HG02970 (cell line): Measurements from ENCODE around the gene P2RY2.

Source experiments
- ATAC-seq: cut with Tn5 transposase; IDR thresholded peaks from one replicate; pipeline ENCODE4 v1.9.1; 2021; ENCODE audit warnings: mild to moderate bottlenecking, moderate library complexity, moderate number of reproducible peaks; ENCODE audit not compliant: unreplicated experiment, low FRiP score

The P2RY2 gene

GRCh38 chr11:73203322-73203721 is 14.8 kb upstream of the P2RY2 start:
- ATAC-seq = no peak

GRCh38 chr11:73203790-73204189 is 14.3 kb upstream of the P2RY2 start:
- ATAC-seq = no peak

GRCh38 chr11:73204711-73205121 is 13.4 kb upstream of the P2RY2 start:
- ATAC-seq = no peak

GRCh38 chr11:73205661-73206343 is 12.3 kb upstream of the P2RY2 start:
- ATAC-seq = no peak

GRCh38 chr11:73206801-73207200 is 11.3 kb upstream of the P2RY2 start:
- ATAC-seq = no peak

- ATAC-seq = no peak
These were observed 8.2 kb upstream of the P2RY2 start for GRCh38 chr11:73209892-73210291.

- ATAC-seq = no peak
These were observed 7.0 kb upstream of the P2RY2 start for GRCh38 chr11:73210916-73211667.

- ATAC-seq = no peak
These were observed 4.6 kb upstream of the P2RY2 start for GRCh38 chr11:73213196-73214143.

GRCh38 chr11:73215191-73216134 is 2.6 kb upstream of the P2RY2 start:
- ATAC-seq = no peak

- ATAC-seq = no peak
These were observed 1.6 kb upstream of the P2RY2 start for GRCh38 chr11:73216465-73216864.

- no peak for ATAC-seq
These were observed 811 bp upstream of the P2RY2 start for GRCh38 chr11:73217131-73217809.

- no peak for ATAC-seq
These were observed 323 bp upstream of the P2RY2 start for GRCh38 chr11:73217810-73218105.

- ATAC-seq = no peak
These were observed 742 bp downstream of the P2RY2 start for GRCh38 chr11:73218830-73219215.

- ATAC-seq = no peak
These were observed 1.6 kb downstream of the P2RY2 start for GRCh38 chr11:73219396-73220285.

- no peak for ATAC-seq
These were observed 3.4 kb downstream of the P2RY2 start for GRCh38 chr11:73221451-73221850.

- ATAC-seq = no peak
These were observed 3.9 kb downstream of the P2RY2 start for GRCh38 chr11:73221996-73222395.

- no peak for ATAC-seq
These were observed 6.1 kb downstream of the P2RY2 start for GRCh38 chr11:73223998-73224730.
